Left lung (tissue), 10 donors: Measurements from ENCODE around the gene GRIK2. TPM values are rescaled to one million over a fixed set of nuclear protein-coding genes. Genes with fewer than 3 reads are reported as not detected.
A peak's percentile ranks its signal among the peaks of the same experiment; 100 is the strongest.

Source experiments
- ATAC-seq: fragments of 200-7000 bp; cut with Tn5 transposase; one replicate; pipeline ENCODE4 v1.9.1; 2020; ENCODE audit warnings: moderate library complexity
- DNase-seq, 4 donors: peaks; one replicate each; pipeline ENCODE4 v3.0.0-alpha.2; 2013 to 2020
- H3K27ac ChIP-seq, 2 donors: fragments of 200-600 bp; sonication (generic) in 1 of 2; one replicate each; pipeline versions ENCODE4 v1.5.0 to v1.8.0; 2020 to 2021
- H3K27me3 ChIP-seq, 2 donors: fragments of 200-600 bp; sonication (generic) in 1 of 2; one replicate each; pipeline versions ENCODE4 v1.5.0 to v1.8.0; 2020 to 2021
- H3K36me3 ChIP-seq, 2 donors: fragments of 200-600 bp; sonication (generic) in 1 of 2; one replicate each; pipeline versions ENCODE4 v1.5.0 to v1.8.0; 2020 to 2021
- H3K4me1 ChIP-seq, 2 donors: fragments of 200-600 bp; one replicate each; pipeline ENCODE4 v1.8.0; 2021
- H3K4me3 ChIP-seq, 2 donors: fragments of 200-600 bp; sonication (generic) in 1 of 2; one replicate each; pipeline versions ENCODE4 v1.5.0 to v1.8.0; 2020 to 2021; ENCODE audit warnings: mild to moderate bottlenecking in 1 of 2
- H3K9me3 ChIP-seq, 2 donors: fragments of 200-600 bp; sonication (generic) in 1 of 2; one replicate each; pipeline versions ENCODE4 v1.5.0 to v1.8.0; 2020 to 2021
- CTCF ChIP-seq, 2 donors: fragments of 200-600 bp; sonication (generic) in 1 of 2; IDR thresholded peaks; one replicate each; pipeline versions ENCODE4 v1.5.0 to v1.8.0; 2021; ENCODE audit warnings: antibody characterized with exemption in 2 of 2
- intact Hi-C, 2 donors: fragments of 100-400 bp; cut with DNase I; formaldehyde crosslinking; loops; one replicate each; pipeline versions ENCODE4 v1.11.2 to v1.14.2; 2022
- polyA plus RNA-seq, 6 donors: library from polyadenylated mRNA; unstranded; fragments of 120-200 nt; gene quantifications; one replicate each; pipeline ENCODE4 v1.2.1, GENCODE V29; 2013; ENCODE audit not compliant: insufficient read length in 6 of 6
- total RNA-seq, 2 donors: library from RNA; stranded (reverse); fragmentation: NEBNext Ultra II Directional; extraction: Animal tissue kit (Norgen Biotek cat#: 25700); gene quantifications; one replicate each; pipeline ENCODE4 v1.2.1, GENCODE V29; 2021
- donor health status: DM: no; HTN: yes; CAD: no.
- donor health status: DM: no; HTN: no; CAD: no.

The GRIK2 gene
- total and polyA plus RNA-seq, 8 donors, result 0.24 to 0.98 (median 0.67) TPM

GRCh38 chr6:101558712-101559111 is 165.2 kb downstream of the GRIK2 start:
- no peak overlapping the region for H3K27ac ChIP-seq
- no peak for TF ChIP-seq CTCF (IDR thresholded peaks at IDR 0.05)
- H3K4me1 ChIP-seq, result no peaks in the 10 kb centered on the region
- DNase-seq (no peak), ATAC-seq (no peak)
- no peaks in the 10 kb centered on the region for H3K27me3 ChIP-seq
- no peak overlapping the region for H3K4me3 ChIP-seq
- H3K9me3 ChIP-seq, result no peaks in the 10 kb centered on the region
- no peaks in the 10 kb centered on the region for H3K36me3 ChIP-seq
- intact Hi-C loops, result no loop called here

- TF ChIP-seq CTCF (IDR thresholded peaks at IDR 0.05), result no peak
- Histone ChIP-seq H3K4me3 (no peak overlapping the region), H3K27me3 (no peaks in the 10 kb centered on the region), H3K36me3 (no peaks in the 10 kb centered on the region), H3K4me1 (no peaks in the 10 kb centered on the region), H3K9me3 (no peaks in the 10 kb centered on the region), H3K27ac (no peak overlapping the region)
- intact Hi-C loops, result no loop called here
- ATAC-seq, result no peak
- DNase-seq, result peak in 1 of 4 donors; percentile 23
These were observed 179.1 kb downstream of the GRIK2 start for GRCh38 chr6:101572627-101573026.

- Histone ChIP-seq H3K4me1 (no peaks in the 10 kb centered on the region), H3K27ac (no peak overlapping the region), H3K4me3 (no peak overlapping the region), H3K9me3 (no peaks in the 10 kb centered on the region), H3K36me3 (no peaks in the 10 kb centered on the region), H3K27me3 (no peaks in the 10 kb centered on the region)
- TF ChIP-seq CTCF (IDR thresholded peaks at IDR 0.05), result no peak
- ATAC-seq (no peak), DNase-seq (no peak)
- intact Hi-C loops, result no loop called here
These were observed 183.6 kb downstream of the GRIK2 start for GRCh38 chr6:101577091-101577490.

- no peaks in the 10 kb centered on the region for H3K27me3 ChIP-seq
- ATAC-seq, result no peak
- intact Hi-C loops, result no loop called here
These were observed 184.8 kb downstream of the GRIK2 start for GRCh38 chr6:101578306-101578705.

GRCh38 chr6:101582792-101583191 is 189.3 kb downstream of the GRIK2 start:
- DNase-seq, result no peak
- no peaks in the 10 kb centered on the region for H3K9me3 ChIP-seq
- no peaks in the 10 kb centered on the region for H3K27me3 ChIP-seq
- H3K36me3 ChIP-seq, result no peaks in the 10 kb centered on the region
- H3K4me3 ChIP-seq, result no peak overlapping the region
- no peak for ATAC-seq
- TF ChIP-seq CTCF (IDR thresholded peaks at IDR 0.05), result no peak
- no peaks in the 10 kb centered on the region for H3K4me1 ChIP-seq
- no peak overlapping the region for H3K27ac ChIP-seq
- intact Hi-C loops, result no loop called here

More at GRCh38 chr6:101578306-101578705, 184.8 kb downstream of the GRIK2 start:
- H3K36me3 ChIP-seq, result no peaks in the 10 kb centered on the region
- H3K27ac ChIP-seq, result no peak overlapping the region
- no peak for TF ChIP-seq CTCF (IDR thresholded peaks at IDR 0.05)
- no peak for DNase-seq
- no peak overlapping the region for H3K4me3 ChIP-seq
- H3K4me1 ChIP-seq, result no peaks in the 10 kb centered on the region
- H3K9me3 ChIP-seq, result no peaks in the 10 kb centered on the region
